HepG2 (cell line): ENCODE measurements around the gene ZSCAN21. TPM values are rescaled to one million over a fixed set of nuclear protein-coding genes. Genes with fewer than 3 reads are reported as not detected.

Source experiments
- ATAC-seq: fragments of 200-7000 bp; cut with Tn5 transposase; 3 replicates; pipeline ENCODE4 v1.9.1; 2020; ENCODE audit warnings: mild to moderate bottlenecking, moderate library complexity
- BruUV-seq: library from RNA; stranded (reverse); fragments of 400-500 nt; replicated peaks from 2 replicates; lab custom pipeline; 2021; lab: Mats Ljungman, UMichigan
- CTCF ChIA-PET: fragments of 300-600 bp; formaldehyde crosslinking; extraction: SDS; loops from one replicate; lab custom pipeline; 2021; ENCODE audit warnings: low total read pairs, inconsistent platforms, low intra/inter-chr PET ratio; lab: Yijun Ruan, JAX
- POLR2A ChIA-PET: fragments of 350-600 bp; sonication (Branson Sonifier 250); formaldehyde crosslinking; loops from one replicate; lab custom pipeline; 2020; ENCODE audit warnings: antibody characterized with exemption, inconsistent platforms; lab: Yijun Ruan, JAX
- DNase-seq: peaks from one replicate; pipeline ENCODE4 v3.0.0-alpha.2; 2015; ENCODE audit warnings: low spot score
- FAIRE-seq: peaks from 3 replicates; lab custom pipeline; 2011; peaks lifted over from hg19 to GRCh38; lab: Jason Lieb, UNC
- H2AFZ ChIP-seq: one replicate; pipeline ENCODE4 v1.6.1; 2011; ENCODE audit warnings: low read length, inconsistent platforms
- H3K27ac ChIP-seq: fragments of 300-600 bp; 3 replicates; pipeline ENCODE4 v1.8.0; 2011; ENCODE audit warnings: mixed run types, mild to moderate bottlenecking, mixed read lengths, low read length, inconsistent platforms; ENCODE audit not compliant: insufficient read depth; ENCODE audit errors: extremely low read length
- H3K27me3 ChIP-seq, 2 experiments: fragments of 200-600 bp in 1 of 2; 2 replicates in 1 of 2; 3 replicates in 1 of 2; pipeline versions ENCODE4 v1.6.0 to v1.8.0; 2011; ENCODE audit warnings: low read length in 2 of 2, mild to moderate bottlenecking in 2 of 2, moderate library complexity in 2 of 2, inconsistent platforms in 1 of 2; ENCODE audit not compliant: insufficient read depth in 2 of 2, control insufficient read depth in 1 of 2
- H3K36me3 ChIP-seq, 2 experiments: fragments of 200-600 bp in 1 of 2; replicated peaks in 1 of 2; 2 replicates in 1 of 2; 3 replicates in 1 of 2; pipeline versions ENCODE4 v1.5.1 to v1.8.0; 2011; ENCODE audit warnings: low read length in 2 of 2, inconsistent platforms in 1 of 2; ENCODE audit not compliant: insufficient read depth in 2 of 2, control insufficient read depth in 1 of 2
- H3K4me1 ChIP-seq: 2 replicates; pipeline ENCODE4 v1.5.1; 2012; ENCODE audit warnings: low read length, inconsistent platforms; ENCODE audit not compliant: insufficient read depth
- H3K4me2 ChIP-seq: 2 replicates; pipeline ENCODE4 v1.6.0; 2011; ENCODE audit warnings: low read depth, low read length, inconsistent platforms
- H3K4me3 ChIP-seq, 3 experiments: fragments of 200-600 bp in 1 of 3; sonication (generic), shearing (Covaris generic) in 1 of 3; replicated peaks in 1 of 3; 2 replicates each; pipeline ENCODE4 v1.5.1; 2011 to 2016; ENCODE audit warnings: low read length in 3 of 3, inconsistent platforms in 2 of 3, low read depth in 2 of 3, mild to moderate bottlenecking in 2 of 3, control low read depth in 1 of 3, mixed read lengths in 1 of 3; ENCODE audit not compliant: insufficient read depth in 1 of 3
- H3K79me2 ChIP-seq: one replicate; pipeline ENCODE4 v1.6.1; 2011; ENCODE audit warnings: low read length, inconsistent platforms; ENCODE audit not compliant: insufficient read depth
- H3K9ac ChIP-seq: 2 replicates; pipeline ENCODE4 v1.6.0; 2011; ENCODE audit warnings: mild to moderate bottlenecking, low read depth, low read length, inconsistent platforms; ENCODE audit not compliant: insufficient read depth
- H3K9me3 ChIP-seq: 2 replicates; pipeline ENCODE4 v1.5.1; 2012; ENCODE audit warnings: mild to moderate bottlenecking, low read length
- H4K20me1 ChIP-seq: 2 replicates; pipeline ENCODE4 v1.6.0; 2011; ENCODE audit warnings: inconsistent platforms, mild to moderate bottlenecking, low read length, moderate library complexity; ENCODE audit not compliant: insufficient read depth
- IRF2 ChIP-seq: IDR thresholded peaks from 2 replicates; pipeline ENCODE4 v1.6.1; 2018; ENCODE audit warnings: missing genetic modification reagents, missing compliant biosample characterization
- RBFOX2 ChIP-seq: fragments of 200-400 bp; formaldehyde crosslinking; IDR thresholded peaks from 2 replicates; pipeline ENCODE4 v1.6.1; 2017; ENCODE audit warnings: low read depth, mild to moderate bottlenecking, low read length
- ZMYM4 ChIP-seq: sonication (generic); formaldehyde crosslinking; IDR thresholded peaks from 2 replicates; pipeline ENCODE4 v1.8.1; 2023; ENCODE audit warnings: mild to moderate bottlenecking, missing genetic modification reagents
- ZNF24 ChIP-seq: fragments of 450-650 bp; IDR thresholded peaks from 2 replicates; pipeline ENCODE4 v1.6.1; 2017; ENCODE audit warnings: antibody characterized with exemption, mild to moderate bottlenecking
- ZNF280D ChIP-seq: sonication (generic); formaldehyde crosslinking; IDR thresholded peaks from 2 replicates; pipeline ENCODE4 v1.5.1; 2020; ENCODE audit warnings: mild to moderate bottlenecking, missing genetic modification reagents
- ZNF552 ChIP-seq: sonication (generic); formaldehyde crosslinking; IDR thresholded peaks from 2 replicates; pipeline ENCODE4 v1.9.0; 2022; ENCODE audit warnings: missing genetic modification reagents, mild to moderate bottlenecking, borderline replicate concordance
- WGBS: methylation state at CpG from one replicate; pipeline ENCODE4 v1.1.6; 2017; ENCODE audit warnings: low lambda C conversion rate; 5-methylcytosine and 5-hydroxymethylcytosine counted together
- in situ Hi-C: cut with HindIII; loops from 2 replicates; pipeline ENCODE4 v1.10.0; 2017; ENCODE audit warnings: low pct_unique_long_range_greater_than_20kb; ENCODE audit not compliant: extremely low pct_ligation_motif_present
- intact Hi-C: fragments of 100-400 bp; cut with micrococcal nuclease; formaldehyde crosslinking; loops from one replicate; pipeline ENCODE4 v1.10.0; 2022; ENCODE audit not compliant: unreplicated experiment
- polyA plus RNA-seq, 8 experiments: library from polyadenylated mRNA; depleted of rRNA in 3 of 8; stranded (reverse) in 7 of 8; unstranded in 1 of 8; fragments of >200 nt; fragmentation: Illumina TruSeq in 4 of 8; extraction: Trizol in 4 of 8; gene quantifications; 2 replicates each; pipeline versions ENCODE4 v1.2.1 to v1.2.3, GENCODE V29; 2011 to 2016; ENCODE audit warnings: low read depth in 4 of 8, missing spikeins in 1 of 8, mixed read lengths in 1 of 8; ENCODE audit not compliant: insufficient read depth in 1 of 8
- total RNA-seq, 5 experiments: library from RNA; depleted of rRNA; stranded (reverse); fragments of >200 nt; fragmentation: Illumina TruSeq; extraction: Trizol; gene quantifications; 2 replicates each; pipeline ENCODE4 v1.2.3, GENCODE V29; 2016; ENCODE audit warnings: low read depth in 1 of 5

ZSCAN21 gene
- total and polyA plus RNA-seq, 2 of the 13 experiments (the other 11 are each of a cell fraction or from before 2014, with no cell fraction given) = 7.0 to 10.0 TPM

- in situ Hi-C loops = no loop called here
- Histone ChIP-seq H3K27ac (no peak overlapping the region), H3K79me2 (no peaks in the 10 kb centered on the region), H3K27me3 (no peaks in the 10 kb centered on the region), H3K9ac (no peak overlapping the region), H4K20me1 (no peaks in the 10 kb centered on the region), H3K36me3 (peaks cover 10 to 25% of the 10 kb centered on the region in 2 experiments; a peak in 4 of 5 replicates), H3K4me3 (no peak overlapping the region), H3K4me2 (no peak overlapping the region), H3K4me1 (peaks cover 13% of the 10 kb centered on the region; the same call in 1 of the 2 replicates), H3K9me3 (no peaks in the 10 kb centered on the region), H2AFZ (no peak overlapping the region)
- no peak for TF ChIP-seq ZNF24
- no peak for TF ChIP-seq ZNF552 (CRISPR knock-in tag)
- TF ChIP-seq IRF2 (CRISPR knock-in tag) = no peak
- TF ChIP-seq RBFOX2 = 0 out of 2 replicates have a peak, but pooled peaks have one; percentile 18
- no peak for TF ChIP-seq ZMYM4
- intact Hi-C loops = no loop called here
- POLR2A ChIA-PET = no interaction called here
- BruUV-seq = no TSS peak
- ATAC-seq (no peak), FAIRE-seq (no peak), DNase-seq (no peak)
- CTCF ChIA-PET = no interaction called here
- 94% methylated on average over 17 of the region's 17 CpGs for WGBS
These were observed 57.1 kb downstream of the ZSCAN21 start for GRCh38 chr7:100106633-100107032.

- Histone ChIP-seq H2AFZ (no peak overlapping the region), H3K9ac (no peak overlapping the region), H3K4me2 (no peak overlapping the region), H3K27ac (no peak overlapping the region), H3K4me1 (peaks cover 16% of the 10 kb centered on the region), H3K27me3 (no peaks in the 10 kb centered on the region), H3K9me3 (no peaks in the 10 kb centered on the region), H3K4me3 (no peak overlapping the region)
- ChIA-PET CTCF (no interaction called here), POLR2A (no interaction called here)
- FAIRE-seq (no peak), DNase-seq (no peak)
- TF ChIP-seq RBFOX2 (peak; percentile 17; the same call in 1 of the 2 replicates), ZNF280D (CRISPR knock-in tag) (no peak)
- TF ChIP-seq, all 625 proteins: peak for 1
- intact Hi-C loops (no loop called here), in situ Hi-C loops (no loop called here)
- peaks cover 10 to 30% of the 10 kb centered on the region in 2 experiments; a peak in 4 of 5 replicates for H3K36me3 ChIP-seq
- 97% methylated on average over 24 of the region's 25 CpGs for WGBS
- no peak for ATAC-seq
- BruUV-seq = TSS peak; percentile 61
- no peaks in the 10 kb centered on the region for H3K79me2 ChIP-seq
- no peaks in the 10 kb centered on the region for H4K20me1 ChIP-seq
These were observed 57.7 kb downstream of the ZSCAN21 start for GRCh38 chr7:100107125-100107737.
